H9 (cell line): ENCODE measurements around the gene CEP192. TPM values are rescaled to one million over a fixed set of nuclear protein-coding genes. Genes with fewer than 3 reads are reported as not detected.

Experiments used
- DNase-seq: peaks from one replicate; pipeline ENCODE4 v3.0.0-alpha.2; 2017
- H2AFZ ChIP-seq: one replicate; pipeline ENCODE4 v1.6.1; 2013; ENCODE audit warnings: mild to moderate bottlenecking, low read length, control low read depth, moderate library complexity
- H2AK5ac ChIP-seq: 2 replicates; pipeline ENCODE4 v1.6.1; 2013; ENCODE audit warnings: low read length, control low read depth, mixed read lengths; ENCODE audit not compliant: insufficient read length
- H2BK120ac ChIP-seq: one replicate; pipeline ENCODE4 v1.6.1; 2013; ENCODE audit warnings: low read depth, mild to moderate bottlenecking, low read length, control low read depth, inconsistent platforms; ENCODE audit not compliant: poor library complexity, severe bottlenecking
- H2BK12ac ChIP-seq: 2 replicates; pipeline ENCODE4 v1.6.1; 2013; ENCODE audit warnings: low read length, control low read depth, mixed read lengths, low read depth; ENCODE audit not compliant: insufficient read length
- H2BK15ac ChIP-seq: 2 replicates; pipeline ENCODE4 v1.6.1; 2013; ENCODE audit warnings: low read depth, low read length, control low read depth
- H2BK20ac ChIP-seq: one replicate; pipeline ENCODE4 v1.6.1; 2013; ENCODE audit warnings: low read depth, mild to moderate bottlenecking, low read length, control low read depth, inconsistent platforms; ENCODE audit not compliant: poor library complexity, severe bottlenecking
- H2BK5ac ChIP-seq: 2 replicates; pipeline ENCODE4 v1.6.1; 2013; ENCODE audit warnings: low read length, control low read depth, mixed read lengths; ENCODE audit not compliant: insufficient read length
- H3K14ac ChIP-seq: 2 replicates; pipeline ENCODE4 v1.6.1; 2013; ENCODE audit warnings: low read length, control low read depth; ENCODE audit not compliant: insufficient read depth
- H3K18ac ChIP-seq: 2 replicates; pipeline ENCODE4 v1.6.1; 2013; ENCODE audit warnings: low read depth, mild to moderate bottlenecking, mixed read lengths, low read length, control low read depth; ENCODE audit not compliant: insufficient read length
- H3K23ac ChIP-seq: 2 replicates; pipeline ENCODE4 v1.6.1; 2013; ENCODE audit warnings: low read length, control low read depth, mixed read lengths, low read depth; ENCODE audit not compliant: insufficient read length
- H3K23me2 ChIP-seq: 2 replicates; pipeline ENCODE4 v1.6.1; 2013; ENCODE audit warnings: low read depth, mild to moderate bottlenecking, mixed read lengths, low read length, control low read depth; ENCODE audit not compliant: insufficient read length, poor library complexity, severe bottlenecking
- H3K27ac ChIP-seq: 2 replicates; pipeline ENCODE4 v1.5.1; 2013; ENCODE audit warnings: low read length, control low read depth, mixed read lengths, low read depth; ENCODE audit not compliant: insufficient read length
- H3K27me3 ChIP-seq: 2 replicates; pipeline ENCODE4 v1.6.1; 2013; ENCODE audit warnings: low read length, control low read depth, inconsistent platforms; ENCODE audit not compliant: insufficient read depth
- H3K4ac ChIP-seq: 2 replicates; pipeline ENCODE4 v1.6.1; 2013; ENCODE audit warnings: low read depth, mild to moderate bottlenecking, control low read depth, inconsistent platforms, low read length, moderate library complexity
- H3K4me1 ChIP-seq: 2 replicates; pipeline ENCODE4 v1.6.1; 2013; ENCODE audit warnings: low read length, control low read depth, inconsistent platforms; ENCODE audit not compliant: insufficient read depth
- H3K4me2 ChIP-seq: 2 replicates; pipeline ENCODE4 v1.6.1; 2013; ENCODE audit warnings: low read length, control low read depth, mixed read lengths; ENCODE audit not compliant: insufficient read length, insufficient read depth
- H3K56ac ChIP-seq: 2 replicates; pipeline ENCODE4 v1.6.1; 2013; ENCODE audit warnings: low read depth, mild to moderate bottlenecking, mixed read lengths, low read length, control low read depth; ENCODE audit not compliant: insufficient read length
- H3K79me1 ChIP-seq: 2 replicates; pipeline ENCODE4 v1.6.1; 2013; ENCODE audit warnings: low read depth, mild to moderate bottlenecking, moderate library complexity, low read length, control low read depth, inconsistent platforms; ENCODE audit not compliant: insufficient read depth, poor library complexity, severe bottlenecking
- H3K79me2 ChIP-seq: 2 replicates; pipeline ENCODE4 v1.6.1; 2013; ENCODE audit warnings: low read length, control low read depth, inconsistent platforms; ENCODE audit not compliant: insufficient read depth
- H3K9ac ChIP-seq: 2 replicates; pipeline ENCODE4 v1.6.1; 2013; ENCODE audit warnings: low read length, control low read depth, mixed read lengths; ENCODE audit not compliant: insufficient read length; ENCODE audit errors: extremely low read depth
- H3K9me3 ChIP-seq: one replicate; pipeline ENCODE4 v1.6.1; 2013; ENCODE audit warnings: low read depth, low read length, inconsistent platforms; ENCODE audit not compliant: control insufficient read depth
- H3T11ph ChIP-seq: one replicate; pipeline ENCODE4 v1.6.1; 2013; ENCODE audit warnings: mild to moderate bottlenecking, low read length, control low read depth, inconsistent platforms
- H4K20me1 ChIP-seq: one replicate; pipeline ENCODE4 v1.6.1; 2013; ENCODE audit not compliant: control insufficient read depth, insufficient read length, insufficient read depth
- H4K5ac ChIP-seq: 2 replicates; pipeline ENCODE4 v1.6.1; 2013; ENCODE audit warnings: low read depth, mild to moderate bottlenecking, mixed read lengths, low read length, control low read depth; ENCODE audit not compliant: insufficient read length
- H4K8ac ChIP-seq: replicated peaks from 2 replicates; pipeline ENCODE4 v1.6.1; 2013; ENCODE audit warnings: low read length, control low read depth, mixed read lengths, low read depth; ENCODE audit not compliant: insufficient read length
- H4K91ac ChIP-seq: 2 replicates; pipeline ENCODE4 v1.6.1; 2013; ENCODE audit warnings: low read depth, mild to moderate bottlenecking, moderate library complexity, mixed read lengths, low read length, control low read depth; ENCODE audit not compliant: insufficient read length
- H3K27ac Mint-ChIP-seq, 3 experiments: 2 replicates in 2 of 3; 3 replicates in 1 of 3; pipeline ENCODE4 v1.8.0; 2020 to 2021; ENCODE audit warnings: mixed read lengths in 3 of 3, mild to moderate bottlenecking in 1 of 3, moderate library complexity in 1 of 3
- H3K27me3 Mint-ChIP-seq: 2 replicates; pipeline ENCODE4 v1.8.0; 2021; ENCODE audit warnings: low read depth, mild to moderate bottlenecking, moderate library complexity, mixed read lengths
- H3K36me3 Mint-ChIP-seq, 3 experiments: 2 replicates in 2 of 3; 3 replicates in 1 of 3; pipeline ENCODE4 v1.8.0; 2020 to 2021; ENCODE audit warnings: low read depth in 3 of 3, mixed read lengths in 3 of 3; ENCODE audit not compliant: insufficient read depth in 1 of 3
- H3K4me1 Mint-ChIP-seq, 2 experiments: 2 replicates each; pipeline ENCODE4 v1.8.0; 2020; ENCODE audit warnings: mixed read lengths in 2 of 2
- H3K4me3 Mint-ChIP-seq, 2 experiments: 2 replicates in 1 of 2; 3 replicates in 1 of 2; pipeline ENCODE4 v1.8.0; 2020 to 2021; ENCODE audit warnings: mild to moderate bottlenecking in 2 of 2, mixed read lengths in 2 of 2, moderate library complexity in 1 of 2
- H3K9me3 Mint-ChIP-seq, 2 experiments: 2 replicates in 1 of 2; 3 replicates in 1 of 2; pipeline ENCODE4 v1.8.0; 2020; ENCODE audit warnings: mild to moderate bottlenecking in 2 of 2, mixed read lengths in 2 of 2, moderate library complexity in 1 of 2
- WGBS: extraction: QIAGEN DNeasy Blood & Tissue Kit; methylation state at CpG from one replicate; pipeline ENCODE4 v1.1.7; 2013; ENCODE audit warnings: missing lambda C conversion rate, low lambda C conversion rate, mixed read lengths; ENCODE audit not compliant: insufficient read length; ENCODE audit errors: extremely low coverage; 5-methylcytosine and 5-hydroxymethylcytosine counted together
- total RNA-seq: library from RNA; stranded (reverse); gene quantifications from 2 replicates; pipeline ENCODE4 v1.2.1, GENCODE V29; 2021
- TF ChIP-seq, protein P1 (sequence below): fragments of 200-600 bp; sonication (generic); conservative IDR thresholded peaks from 3 replicates; pipeline ENCODE4 v1.8.0; 2021; ENCODE audit warnings: antibody characterized with exemption, mild to moderate bottlenecking

CEP192 gene
- total RNA-seq, 1 experiment from 2014 or later: 23.5 TPM

DNA sequence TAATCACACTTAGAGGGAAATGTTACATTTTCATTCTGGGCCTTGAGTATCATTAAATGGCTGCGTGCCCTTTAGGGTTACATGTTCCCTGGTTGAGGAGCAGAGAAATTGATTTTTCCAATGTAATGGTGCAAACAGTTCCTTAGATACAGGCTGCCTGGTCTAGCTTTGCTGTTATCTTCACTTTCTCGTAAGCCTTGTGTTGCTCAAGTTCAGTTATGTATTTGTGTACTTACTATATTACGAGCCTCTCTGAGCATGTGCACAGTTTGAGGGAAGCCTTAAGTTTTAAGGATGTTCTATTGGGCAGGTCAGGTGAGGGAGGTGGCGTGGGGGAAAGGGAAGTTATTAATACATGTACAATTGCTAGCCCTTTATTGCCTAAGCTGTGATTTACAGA is 23.7 kb downstream of the CEP192 start:
- Histone ChIP-seq H2BK12ac (no peak overlapping the region), H3K9ac (no peak overlapping the region), H4K91ac (no peak overlapping the region), H2BK15ac (no peak overlapping the region), H4K5ac (no peak overlapping the region), H3K56ac (no peak overlapping the region), H3K27me3 (no peaks in the 10 kb centered on the region), H3K4me2 (no peak overlapping the region), H3K79me1 (no peaks in the 10 kb centered on the region), H3K9me3 (no peaks in the 10 kb centered on the region), H3K23me2 (no peaks in the 10 kb centered on the region), H2AFZ (no peak overlapping the region), H2BK20ac (no peak overlapping the region), H2BK120ac (no peak overlapping the region), H3K4ac (no peak overlapping the region), H3T11ph (no peak overlapping the region), H3K23ac (no peak overlapping the region), H2AK5ac (no peak overlapping the region), H3K27ac (no peak overlapping the region), H4K20me1 (no peaks in the 10 kb centered on the region), H2BK5ac (no peak overlapping the region), H3K4me1 (no peaks in the 10 kb centered on the region), H3K18ac (no peak overlapping the region), H3K14ac (no peak overlapping the region), H3K79me2 (no peaks in the 10 kb centered on the region), H4K8ac (no peak overlapping the region)
- WGBS: no CpG with 5 or more reads among the region's 4 CpGs
- Mint-ChIP-seq H3K9me3 (no peaks in the 10 kb centered on the region), H3K27ac (no peak overlapping the region; a peak in 1 of 7 replicates), H3K36me3 (peaks cover 22 to 74% (median 59%) of the 10 kb centered on the region in 3 experiments; a peak in 6 of 7 replicates), H3K4me1 (no peaks in the 10 kb centered on the region), H3K4me3 (no peak overlapping the region), H3K27me3 (no peaks in the 10 kb centered on the region)
- TF ChIP-seq, protein P1, sequence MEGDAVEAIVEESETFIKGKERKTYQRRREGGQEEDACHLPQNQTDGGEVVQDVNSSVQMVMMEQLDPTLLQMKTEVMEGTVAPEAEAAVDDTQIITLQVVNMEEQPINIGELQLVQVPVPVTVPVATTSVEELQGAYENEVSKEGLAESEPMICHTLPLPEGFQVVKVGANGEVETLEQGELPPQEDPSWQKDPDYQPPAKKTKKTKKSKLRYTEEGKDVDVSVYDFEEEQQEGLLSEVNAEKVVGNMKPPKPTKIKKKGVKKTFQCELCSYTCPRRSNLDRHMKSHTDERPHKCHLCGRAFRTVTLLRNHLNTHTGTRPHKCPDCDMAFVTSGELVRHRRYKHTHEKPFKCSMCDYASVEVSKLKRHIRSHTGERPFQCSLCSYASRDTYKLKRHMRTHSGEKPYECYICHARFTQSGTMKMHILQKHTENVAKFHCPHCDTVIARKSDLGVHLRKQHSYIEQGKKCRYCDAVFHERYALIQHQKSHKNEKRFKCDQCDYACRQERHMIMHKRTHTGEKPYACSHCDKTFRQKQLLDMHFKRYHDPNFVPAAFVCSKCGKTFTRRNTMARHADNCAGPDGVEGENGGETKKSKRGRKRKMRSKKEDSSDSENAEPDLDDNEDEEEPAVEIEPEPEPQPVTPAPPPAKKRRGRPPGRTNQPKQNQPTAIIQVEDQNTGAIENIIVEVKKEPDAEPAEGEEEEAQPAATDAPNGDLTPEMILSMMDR: no peak
- DNase-seq: no peak
